Measurements from ENCODE around the gene OAS3.

DNA sequence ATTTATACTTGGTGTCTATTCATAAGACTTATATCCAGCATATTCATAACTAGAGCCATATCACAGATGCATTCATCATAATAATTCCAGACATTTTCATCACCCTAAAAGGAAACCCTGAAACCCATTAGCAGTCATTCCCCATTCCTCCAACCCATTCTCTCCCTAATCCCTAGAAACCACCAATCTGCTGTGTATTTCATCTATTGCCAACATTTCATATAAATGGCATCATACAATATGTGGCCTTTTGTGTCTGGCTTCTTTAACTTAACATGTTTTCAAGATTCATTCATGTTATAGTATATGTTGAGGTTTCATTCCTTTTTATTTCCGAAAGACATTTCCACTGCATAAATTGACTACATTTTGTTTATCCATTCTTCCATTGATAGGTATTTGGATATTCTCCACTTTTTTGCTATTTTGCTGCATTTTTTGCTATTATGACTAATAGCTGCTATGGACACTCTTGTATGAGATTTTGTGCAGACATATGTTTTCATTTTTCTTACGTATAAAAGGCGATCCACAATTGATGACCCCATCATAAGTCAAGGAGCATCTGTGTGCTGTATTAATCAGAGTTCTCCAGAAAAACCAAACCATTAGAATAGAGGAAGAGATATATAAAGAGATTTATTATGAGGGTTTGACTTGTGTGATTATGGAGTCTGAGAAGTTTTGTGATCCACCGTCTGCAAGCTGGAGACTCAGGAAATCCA is 34.9 kb downstream of the OAS3 start:
- TF ChIP-seq POLR2A (IDR thresholded peaks at IDR 0.05) (no peak), POLR2AphosphoS5 (IDR thresholded peaks at IDR 0.05) (no peak)
- TF ChIP-seq, protein P1, sequence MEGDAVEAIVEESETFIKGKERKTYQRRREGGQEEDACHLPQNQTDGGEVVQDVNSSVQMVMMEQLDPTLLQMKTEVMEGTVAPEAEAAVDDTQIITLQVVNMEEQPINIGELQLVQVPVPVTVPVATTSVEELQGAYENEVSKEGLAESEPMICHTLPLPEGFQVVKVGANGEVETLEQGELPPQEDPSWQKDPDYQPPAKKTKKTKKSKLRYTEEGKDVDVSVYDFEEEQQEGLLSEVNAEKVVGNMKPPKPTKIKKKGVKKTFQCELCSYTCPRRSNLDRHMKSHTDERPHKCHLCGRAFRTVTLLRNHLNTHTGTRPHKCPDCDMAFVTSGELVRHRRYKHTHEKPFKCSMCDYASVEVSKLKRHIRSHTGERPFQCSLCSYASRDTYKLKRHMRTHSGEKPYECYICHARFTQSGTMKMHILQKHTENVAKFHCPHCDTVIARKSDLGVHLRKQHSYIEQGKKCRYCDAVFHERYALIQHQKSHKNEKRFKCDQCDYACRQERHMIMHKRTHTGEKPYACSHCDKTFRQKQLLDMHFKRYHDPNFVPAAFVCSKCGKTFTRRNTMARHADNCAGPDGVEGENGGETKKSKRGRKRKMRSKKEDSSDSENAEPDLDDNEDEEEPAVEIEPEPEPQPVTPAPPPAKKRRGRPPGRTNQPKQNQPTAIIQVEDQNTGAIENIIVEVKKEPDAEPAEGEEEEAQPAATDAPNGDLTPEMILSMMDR (IDR thresholded peaks at IDR 0.05 in 8 of 11, conservative IDR thresholded peaks at IDR 0.05 in 3 of 11), result no peak

All from spleen (tissue), 7 donors.